ENCODE measurements around the gene SCYL1. TPM values are rescaled to one million over a fixed set of nuclear protein-coding genes. Genes with fewer than 3 reads are reported as not detected.
"Not testable (repeated sequence)": the region's sequence is repeated elsewhere in the genome, so short reads cannot be mapped to it uniquely, and the experiment has no call there.

The SCYL1 gene
- total RNA-seq, 2 donors from 2014 or later, result 62.9 to 67.4 TPM

GRCh38 chr11:65516135-65516968 lies 8.5 kb upstream of the SCYL1 start:
- no peak for TF ChIP-seq CTCF (conservative IDR thresholded peaks at IDR 0.05)
- Histone ChIP-seq H3K4me3 (ENCODE audit: low read length) (no peak overlapping the region), H3K27me3 (ENCODE audit: control insufficient read depth, insufficient read depth, low read length, poor library complexity, severe bottlenecking) (no peaks in the 10 kb centered on the region), H3K9me3 (ENCODE audit: control insufficient read depth, low read length) (no peaks in the 10 kb centered on the region), H3K4me1 (ENCODE audit: control insufficient read depth, insufficient read depth, low read length) (no peaks in the 10 kb centered on the region), H3K36me3 (ENCODE audit: control insufficient read depth, insufficient read depth, low read length) (no peaks in the 10 kb centered on the region), H3K27ac (ENCODE audit: low read depth, low read length) (no peak overlapping the region), H3K9ac (ENCODE audit: extremely low read depth, low read length, poor library complexity, severe bottlenecking) (no peak overlapping the region)
- H3K27me3 Mint-ChIP-seq (ENCODE audit: insufficient read depth), result peaks cover 6% of the 10 kb centered on the region
- no peaks in the 10 kb centered on the region for H3K36me3 Mint-ChIP-seq (ENCODE audit: low read depth)
- peaks cover 2% of the 10 kb centered on the region for H3K9me3 Mint-ChIP-seq
- WGBS, 2 experiments (ENCODE audit: insufficient coverage in 1 of 2, insufficient read length in 1 of 2), result 78 to 80% methylated on average over 1 to 5 of the region's 5 CpGs
- no peaks in the 10 kb centered on the region for H3K4me1 Mint-ChIP-seq
- no peak for DNase-seq
- no peak overlapping the region for H3K4me3 Mint-ChIP-seq
- H3K27ac Mint-ChIP-seq, result no peak overlapping the region

GRCh38 chr11:65518941-65519549 lies 5.8 kb upstream of the SCYL1 start:
- not testable (repeated sequence) for H3K27ac Mint-ChIP-seq

GRCh38 chr11:65521777-65522521 lies 2.9 kb upstream of the SCYL1 start:
- H3K9me3 ChIP-seq (ENCODE audit: control insufficient read depth, low read length); H3K4me3 ChIP-seq (ENCODE audit: low read length); H3K9ac ChIP-seq (ENCODE audit: extremely low read depth, low read length, poor library complexity, severe bottlenecking); H3K36me3 Mint-ChIP-seq (ENCODE audit: low read depth); H3K4me1 ChIP-seq (ENCODE audit: control insufficient read depth, insufficient read depth, low read length); H3K27me3 ChIP-seq (ENCODE audit: control insufficient read depth, insufficient read depth, low read length, poor library complexity, severe bottlenecking); H3K27me3 Mint-ChIP-seq (ENCODE audit: insufficient read depth); DNase-seq; H3K27ac ChIP-seq (ENCODE audit: low read depth, low read length); H3K36me3 ChIP-seq (ENCODE audit: control insufficient read depth, insufficient read depth, low read length); H3K9me3 Mint-ChIP-seq; H3K4me3 Mint-ChIP-seq: not testable (repeated sequence)
- WGBS, 2 experiments (ENCODE audit: insufficient coverage in 1 of 2, insufficient read length in 1 of 2), result 60 to 83% methylated on average over 1 to 20 of the region's 20 CpGs
- H3K27ac Mint-ChIP-seq, result peak overlapping the region; percentile 58
- peaks cover 31% of the 10 kb centered on the region for H3K4me1 Mint-ChIP-seq

More at GRCh38 chr11:65518941-65519549, 5.8 kb upstream of the SCYL1 start:
- H3K36me3 Mint-ChIP-seq (ENCODE audit: low read depth); H3K4me3 Mint-ChIP-seq; H3K9ac ChIP-seq (ENCODE audit: extremely low read depth, low read length, poor library complexity, severe bottlenecking); H3K9me3 ChIP-seq (ENCODE audit: control insufficient read depth, low read length); H3K9me3 Mint-ChIP-seq; H3K4me3 ChIP-seq (ENCODE audit: low read length); H3K36me3 ChIP-seq (ENCODE audit: control insufficient read depth, insufficient read depth, low read length); H3K27me3 Mint-ChIP-seq (ENCODE audit: insufficient read depth); DNase-seq; H3K27me3 ChIP-seq (ENCODE audit: control insufficient read depth, insufficient read depth, low read length, poor library complexity, severe bottlenecking); H3K27ac ChIP-seq (ENCODE audit: low read depth, low read length); H3K4me1 ChIP-seq (ENCODE audit: control insufficient read depth, insufficient read depth, low read length): not testable (repeated sequence)
- peaks cover 22% of the 10 kb centered on the region for H3K4me1 Mint-ChIP-seq
- WGBS, 2 experiments (ENCODE audit: insufficient coverage in 1 of 2, insufficient read length in 1 of 2), result 88 to 92% methylated on average over 4 to 8 of the region's 8 CpGs

- Histone ChIP-seq H3K36me3 (ENCODE audit: control insufficient read depth, insufficient read depth, low read length) (peaks cover 11% of the 10 kb centered on the region), H3K4me3 (ENCODE audit: low read length) (peak overlapping the region; percentile 36)
- not testable (repeated sequence) for DNase-seq; H3K9me3 ChIP-seq (ENCODE audit: control insufficient read depth, low read length); H3K9me3 Mint-ChIP-seq; H3K9ac ChIP-seq (ENCODE audit: extremely low read depth, low read length, poor library complexity, severe bottlenecking); H3K4me1 ChIP-seq (ENCODE audit: control insufficient read depth, insufficient read depth, low read length); H3K27me3 Mint-ChIP-seq (ENCODE audit: insufficient read depth); H3K27ac ChIP-seq (ENCODE audit: low read depth, low read length); H3K27me3 ChIP-seq (ENCODE audit: control insufficient read depth, insufficient read depth, low read length, poor library complexity, severe bottlenecking); H3K4me3 Mint-ChIP-seq
- Mint-ChIP-seq H3K4me1 (peaks cover 31% of the 10 kb centered on the region), H3K36me3 (ENCODE audit: low read depth) (peaks cover 12% of the 10 kb centered on the region), H3K27ac (peak overlapping the region; percentile 0)
- WGBS, 2 experiments (ENCODE audit: insufficient coverage in 1 of 2, insufficient read length in 1 of 2), result 79 to 81% methylated on average over 10 to 18 of the region's 18 CpGs
These were observed 1.9 kb upstream of the SCYL1 start for GRCh38 chr11:65522718-65523630.

- H3K27me3 Mint-ChIP-seq (ENCODE audit: insufficient read depth), result not testable (repeated sequence)
These were observed 1.3 kb upstream of the SCYL1 start for GRCh38 chr11:65523631-65523968.

More at GRCh38 chr11:65523631-65523968, 1.3 kb upstream of the SCYL1 start:
- H3K4me3 Mint-ChIP-seq; DNase-seq; H3K9me3 ChIP-seq (ENCODE audit: control insufficient read depth, low read length); H3K27me3 ChIP-seq (ENCODE audit: control insufficient read depth, insufficient read depth, low read length, poor library complexity, severe bottlenecking); H3K4me1 ChIP-seq (ENCODE audit: control insufficient read depth, insufficient read depth, low read length); H3K9me3 Mint-ChIP-seq; H3K27ac Mint-ChIP-seq; H3K27ac ChIP-seq (ENCODE audit: low read depth, low read length); H3K9ac ChIP-seq (ENCODE audit: extremely low read depth, low read length, poor library complexity, severe bottlenecking); H3K4me3 ChIP-seq (ENCODE audit: low read length): not testable (repeated sequence)
- Mint-ChIP-seq H3K4me1 (peaks cover 31% of the 10 kb centered on the region), H3K36me3 (ENCODE audit: low read depth) (peaks cover 12% of the 10 kb centered on the region)
- H3K36me3 ChIP-seq (ENCODE audit: control insufficient read depth, insufficient read depth, low read length), result peaks cover 14% of the 10 kb centered on the region
- WGBS, 2 experiments (ENCODE audit: insufficient coverage in 1 of 2, insufficient read length in 1 of 2), result 94 to 97% methylated on average over 7 of the region's 7 CpGs
